ENCODE results near the gene SYNDIG1L. TPM values are rescaled to one million over a fixed set of nuclear protein-coding genes. Genes with fewer than 3 reads are reported as not detected.

The SYNDIG1L gene
- total and polyA plus RNA-seq, 2 of the 8 experiments (the other 6 are each of a cell fraction or from before 2014, with no cell fraction given), result 3.0 to 3.2 TPM

DNA sequence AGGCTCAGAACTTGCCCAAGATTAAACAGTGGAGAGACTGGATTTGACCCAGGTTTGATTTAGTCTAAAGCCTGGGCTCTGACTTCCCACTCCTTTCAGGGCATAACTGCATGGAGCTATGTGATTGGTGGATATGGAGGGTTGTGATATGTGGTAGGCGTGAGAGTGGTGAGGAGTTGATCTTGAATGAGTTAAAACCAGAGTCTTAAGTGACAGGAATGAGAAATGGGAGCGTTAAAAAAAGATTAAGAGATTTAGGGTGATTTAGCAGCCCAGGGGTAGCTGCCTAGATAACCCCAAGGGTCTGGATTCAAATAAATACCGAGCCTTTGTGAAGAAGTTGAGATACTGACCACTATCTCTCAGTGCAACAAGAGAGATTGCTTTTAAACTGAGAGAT is 8.4 kb downstream of the SYNDIG1L start:
- Histone ChIP-seq H3K79me2 (ENCODE audit: control insufficient read depth in 1 of 2, insufficient read depth in 2 of 2, low read length in 2 of 2) (no peaks in the 10 kb centered on the region), H2BK20ac (ENCODE audit: low read length) (no peak overlapping the region), H3K23ac (ENCODE audit: insufficient read length) (no peak overlapping the region), H3K79me1 (ENCODE audit: low read depth, low read length) (no peaks in the 10 kb centered on the region; the same call in 1 of the 2 replicates), H2BK120ac (replicated peaks; ENCODE audit: low read depth, low read length) (no peak overlapping the region), H2AFZ (ENCODE audit: low read length) (no peak overlapping the region), H3K27me3 (replicated peaks in 1 of 4; ENCODE audit: control insufficient read depth in 3 of 4, extremely low read depth in 1 of 4, insufficient read depth in 3 of 4, low read length in 3 of 4) (no peaks in the 10 kb centered on the region), H3K18ac (ENCODE audit: extremely low read depth, low read length) (no peak overlapping the region; the same call in 1 of the 2 replicates), H3K4me2 (ENCODE audit: insufficient read depth in 1 of 2, low read depth in 2 of 2, low read length in 2 of 2) (no peak overlapping the region), H2AK5ac (ENCODE audit: low read depth, low read length) (no peak overlapping the region), H3K14ac (ENCODE audit: insufficient read length) (no peak overlapping the region), H3K27ac (ENCODE audit: low read depth, low read length) (no peak overlapping the region), H3K9me3 (ENCODE audit: insufficient read depth in 2 of 2, low read depth in 1 of 2, low read length in 1 of 2) (no peaks in the 10 kb centered on the region), H4K5ac (ENCODE audit: insufficient read length, low read depth, low read length) (no peak overlapping the region), H3K36me3 (ENCODE audit: control insufficient read depth in 2 of 4, insufficient read depth in 4 of 4, low read length in 3 of 4) (no peaks in the 10 kb centered on the region), H3K9ac (replicated peaks in 1 of 4; ENCODE audit: extremely low read depth in 1 of 4, low read depth in 3 of 4, low read length in 3 of 4) (no peak overlapping the region), H2BK5ac (ENCODE audit: low read depth, low read length) (no peak overlapping the region), H4K8ac (ENCODE audit: extremely low read depth, insufficient read depth, low read length) (no peak overlapping the region), H3K4ac (replicated peaks; ENCODE audit: insufficient read length, low read depth, low read length) (no peak overlapping the region), H3K56ac (replicated peaks; ENCODE audit: insufficient read length, low read depth, low read length) (no peak overlapping the region), H4K20me1 (replicated peaks in 1 of 2; ENCODE audit: control insufficient read depth in 1 of 2, insufficient read depth in 2 of 2, low read length in 2 of 2) (no peaks in the 10 kb centered on the region), H2BK12ac (ENCODE audit: low read depth, low read length) (no peak overlapping the region), H2BK15ac (ENCODE audit: low read length) (no peak overlapping the region), H3K4me3 (ENCODE audit: extremely low read depth in 1 of 4, insufficient read depth in 2 of 4, low read depth in 3 of 4, low read length in 4 of 4) (no peak overlapping the region), H3K23me2 (ENCODE audit: low read depth, low read length) (no peaks in the 10 kb centered on the region; the same call in 1 of the 2 replicates), H4K91ac (replicated peaks; ENCODE audit: insufficient read length, low read length) (no peak overlapping the region), H3K4me1 (replicated peaks in 1 of 4; ENCODE audit: control insufficient read depth in 3 of 4, insufficient read depth in 4 of 4, low read length in 3 of 4) (peaks cover 11 to 34% (median 19%) of the 10 kb centered on the region in 4 experiments)
- DNase-seq (ENCODE audit: low read depth in 1 of 2, low spot score in 2 of 2) (no peak), FAIRE-seq (no peak)
- whole genome bisulfite sequencing, 2 experiments (ENCODE audit: extremely low coverage in 1 of 2, insufficient coverage in 1 of 2, insufficient read length in 1 of 2, insufficient replicate concordance in 2 of 2, low coverage in 1 of 2, low lambda C conversion rate in 2 of 2, missing lambda C conversion rate in 1 of 2), result 84 to 100% methylated on average over 2 to 3 of the region's 3 CpGs
- ChIA-PET POLR2A (ENCODE audit: partially characterized antibody) (interaction anchor here (0.8 kb wide), 1 partner anchor 13 kb away, joined by 3 read pairs; no protein-coding TSS in a partner anchor), CTCF (ENCODE audit: partially characterized antibody) (interaction anchor here (0.6 to 3.4 kb wide), 7 partner anchors 8 to 123 kb away, joined by 3 to 13 read pairs (median 3); no protein-coding TSS in a partner anchor)
- TF ChIP-seq, protein P1, sequence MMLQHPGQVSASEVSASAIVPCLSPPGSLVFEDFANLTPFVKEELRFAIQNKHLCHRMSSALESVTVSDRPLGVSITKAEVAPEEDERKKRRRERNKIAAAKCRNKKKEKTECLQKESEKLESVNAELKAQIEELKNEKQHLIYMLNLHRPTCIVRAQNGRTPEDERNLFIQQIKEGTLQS (IDR thresholded peaks at IDR 0.05; ENCODE audit: insufficient read depth, low read depth, low read length), result no peak
- TF ChIP-seq YY1 (IDR thresholded peaks at IDR 0.05; ENCODE audit: low read depth, low read length) (no peak), SIRT6 (IDR thresholded peaks at IDR 0.05; ENCODE audit: low read length) (no peak), PHF8 (conservative IDR thresholded peaks at IDR 0.05; ENCODE audit: low read depth, low read length) (no peak), ASH2L (IDR thresholded peaks at IDR 0.05; ENCODE audit: low read length) (no peak), EZH2 (IDR thresholded peaks at IDR 0.05; ENCODE audit: low read depth, low read length, severe bottlenecking) (no peak), MAFK (IDR thresholded peaks at IDR 0.05; ENCODE audit: low read depth, low read length) (no peak), RNF2 (IDR thresholded peaks at IDR 0.05; ENCODE audit: borderline replicate concordance, low read depth, low read length, missing control alignments, poor library complexity, severe bottlenecking) (no peak), POU5F1 (IDR thresholded peaks at IDR 0.05; ENCODE audit: low read depth, low read length) (no peak), POLR2A (IDR thresholded peaks at IDR 0.05; ENCODE audit: control extremely low read depth in 1 of 2, low read depth in 2 of 2, low read length in 2 of 2) (no peak), BCL11A (IDR thresholded peaks at IDR 0.05; ENCODE audit: low read depth in 2 of 2, low read length in 2 of 2) (no peak), KDM4A (IDR thresholded peaks at IDR 0.05; ENCODE audit: low read depth, low read length, severe bottlenecking) (no peak), EGR1 (IDR thresholded peaks at IDR 0.05; ENCODE audit: borderline replicate concordance, low read depth, low read length) (no peak), GABPA (IDR thresholded peaks at IDR 0.05; ENCODE audit: borderline replicate concordance, insufficient read depth, low read length) (no peak)

All from H1 (cell line).